ENCODE measurements around the gene SPATS2.
"Not testable (repeated sequence)": the region's sequence is repeated elsewhere in the genome, so short reads cannot be mapped to it uniquely, and the experiment has no call there.

SPATS2 gene

DNA sequence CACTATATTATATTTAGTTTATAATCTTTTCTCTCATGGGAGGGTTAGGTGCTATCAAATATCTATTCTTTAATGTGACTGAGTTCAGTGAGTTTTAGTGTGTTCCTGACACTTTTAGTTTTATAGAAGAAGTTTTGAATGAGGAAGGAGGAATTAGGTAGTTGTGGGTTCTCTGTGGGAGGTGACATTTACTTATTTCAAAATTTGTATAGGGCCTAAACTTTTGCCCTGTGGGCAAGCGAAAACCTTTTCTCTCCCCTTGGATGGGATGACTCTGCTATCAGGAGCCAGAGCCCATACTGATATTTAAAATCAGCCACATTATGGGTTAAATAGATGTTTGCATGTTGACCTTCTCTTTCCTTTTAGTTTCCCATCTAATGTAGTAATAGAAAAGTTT, 43.6 kb downstream of the SPATS2 start:
- DNase-seq (ENCODE audit: low read depth in 2 of 2), result no peak

DNA sequence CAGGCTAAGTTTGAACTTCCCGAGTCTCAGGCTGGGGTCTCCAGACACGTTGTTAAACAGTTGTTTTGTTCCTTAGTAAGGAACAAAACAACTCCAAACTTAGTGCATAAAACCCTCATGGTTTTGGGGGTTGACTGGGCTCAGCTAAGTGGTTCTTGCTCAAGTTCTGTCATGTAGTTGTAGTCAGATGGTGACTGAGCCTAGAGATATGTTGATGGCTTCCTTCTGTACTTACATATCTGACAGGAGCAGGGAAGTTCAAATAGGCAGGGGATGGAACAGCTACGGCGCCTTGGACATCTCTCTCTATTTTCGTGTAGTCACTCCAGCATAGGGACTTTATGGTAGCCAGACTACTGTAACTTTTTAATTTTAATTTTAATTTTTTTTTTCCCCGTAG, 45.7 kb downstream of the SPATS2 start:
- no peak for DNase-seq (ENCODE audit: low read depth in 2 of 2)

DNA sequence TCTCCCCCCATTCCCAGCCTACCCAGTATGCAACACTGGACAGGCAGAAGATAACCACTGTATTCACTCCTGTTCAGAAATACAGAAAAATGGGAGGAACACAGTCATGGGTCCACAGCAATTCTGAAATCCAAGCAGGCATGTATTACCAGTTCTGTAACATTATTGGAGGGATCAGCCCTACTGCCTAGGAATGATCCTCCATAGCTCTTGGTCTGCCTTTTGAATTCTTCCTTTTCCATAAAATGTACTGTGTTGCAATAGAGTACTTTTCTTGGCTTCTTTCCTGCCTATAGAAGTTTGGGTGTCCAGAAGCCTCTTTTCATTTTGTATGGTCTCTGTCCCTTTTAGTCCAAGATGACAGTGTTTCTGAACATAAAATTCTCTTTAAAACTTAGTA, 46.5 kb downstream of the SPATS2 start:
- DNase-seq (ENCODE audit: low read depth in 2 of 2), result no peak

DNA sequence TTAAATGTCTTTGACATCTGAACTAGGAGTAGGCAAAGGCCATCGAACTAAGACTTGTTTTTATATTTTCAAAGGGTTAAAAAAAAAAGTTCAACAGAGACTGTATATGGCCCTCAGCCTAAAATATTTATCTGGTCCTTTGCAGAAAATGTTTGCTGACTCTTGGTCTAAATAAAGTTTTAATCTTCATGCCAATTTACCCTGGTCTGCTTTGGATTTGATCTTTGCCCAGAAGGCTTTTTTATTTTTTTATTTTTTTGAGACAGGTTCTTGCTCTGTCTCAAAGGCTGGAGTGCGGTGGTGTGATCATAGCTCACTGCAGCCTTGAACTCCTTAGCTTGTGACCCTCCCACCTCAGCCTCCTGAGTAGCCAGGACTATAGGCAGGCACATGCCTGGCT, 47.1 kb downstream of the SPATS2 start:
- DNase-seq (ENCODE audit: low read depth in 2 of 2), result no peak

DNA sequence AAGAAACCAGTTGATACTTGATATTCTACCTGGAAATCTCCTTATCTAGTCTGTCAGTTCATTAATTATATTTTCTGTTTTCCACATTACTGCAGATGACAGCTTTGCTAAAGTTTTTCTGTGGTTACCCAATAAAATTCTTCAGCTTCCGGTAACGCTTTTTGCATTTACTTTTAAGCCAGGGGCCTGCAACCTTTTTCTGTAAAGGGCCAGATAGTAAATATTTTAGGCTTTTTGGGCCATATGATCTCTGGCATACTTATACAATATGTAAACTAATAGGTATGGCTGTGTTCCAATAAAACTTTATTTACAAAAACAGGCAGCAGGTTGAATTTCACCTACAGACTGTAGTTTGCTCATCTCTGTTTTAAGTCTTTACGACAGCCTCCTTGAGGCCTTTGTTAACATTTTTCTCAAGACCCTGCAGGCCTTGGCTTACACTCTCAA, 48.3 kb downstream of the SPATS2 start:
- no peak for DNase-seq (ENCODE audit: low read depth in 2 of 2)

DNA sequence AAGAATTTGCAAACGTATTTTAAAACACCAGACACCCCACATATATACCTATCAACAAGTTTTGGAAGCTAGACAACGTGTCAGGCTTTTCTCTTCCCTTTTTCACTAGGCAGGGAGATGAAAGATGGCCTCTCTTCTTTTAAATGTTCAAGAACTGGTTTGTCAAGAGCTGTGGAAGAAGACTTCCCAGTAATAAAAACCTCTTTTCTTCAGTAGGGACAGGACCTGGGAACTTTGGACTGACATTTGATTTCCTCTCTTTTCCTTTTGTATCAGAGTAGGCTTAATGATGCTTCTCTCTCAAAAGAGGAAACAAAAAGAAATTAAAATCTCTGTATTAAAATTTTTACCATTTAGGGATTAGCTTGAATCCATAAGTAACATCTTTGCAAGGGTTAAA, 49.6 kb downstream of the SPATS2 start:
- DNase-seq (ENCODE audit: low read depth in 2 of 2), result no peak

DNA sequence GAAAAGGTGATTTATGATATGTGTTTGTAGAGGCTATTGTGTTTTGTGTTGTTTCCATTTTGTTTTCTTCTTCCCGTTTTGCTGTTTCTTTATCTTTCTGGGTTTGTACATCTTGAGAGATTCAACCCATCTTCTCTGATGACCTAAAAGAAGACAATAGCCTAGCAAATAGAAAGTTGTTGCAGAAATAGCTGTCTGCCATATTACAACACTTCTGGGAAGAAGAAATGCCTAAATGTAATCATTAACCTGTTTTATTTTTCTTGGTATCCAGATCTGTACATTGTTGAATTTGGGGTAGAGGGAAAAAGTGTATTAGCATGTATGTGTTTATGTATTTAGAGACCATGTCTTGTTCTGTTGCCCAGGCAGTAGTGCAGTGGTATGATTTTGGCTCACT, 50.3 kb downstream of the SPATS2 start:
- no peak for DNase-seq (ENCODE audit: low read depth in 2 of 2)

DNA sequence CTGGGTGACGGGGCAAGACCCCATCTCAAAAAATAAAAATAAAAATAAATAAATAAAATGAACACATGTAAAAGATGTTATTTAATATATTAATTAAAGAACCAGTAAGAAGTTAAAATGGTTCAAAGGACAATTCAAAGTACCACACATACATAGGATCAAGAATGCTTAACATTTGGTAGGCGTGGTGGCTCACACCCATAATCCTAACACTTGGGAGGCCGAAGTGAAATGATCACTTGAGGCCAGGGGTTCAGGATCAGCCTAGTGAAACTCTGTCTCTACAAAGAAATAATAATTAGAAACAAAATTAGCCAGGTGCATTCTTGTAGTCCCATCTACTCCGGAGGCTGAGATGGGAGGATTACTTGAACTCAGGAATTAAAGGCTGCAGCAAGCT, 53.3 kb downstream of the SPATS2 start:
- no peak for DNase-seq (ENCODE audit: low read depth in 2 of 2)

DNA sequence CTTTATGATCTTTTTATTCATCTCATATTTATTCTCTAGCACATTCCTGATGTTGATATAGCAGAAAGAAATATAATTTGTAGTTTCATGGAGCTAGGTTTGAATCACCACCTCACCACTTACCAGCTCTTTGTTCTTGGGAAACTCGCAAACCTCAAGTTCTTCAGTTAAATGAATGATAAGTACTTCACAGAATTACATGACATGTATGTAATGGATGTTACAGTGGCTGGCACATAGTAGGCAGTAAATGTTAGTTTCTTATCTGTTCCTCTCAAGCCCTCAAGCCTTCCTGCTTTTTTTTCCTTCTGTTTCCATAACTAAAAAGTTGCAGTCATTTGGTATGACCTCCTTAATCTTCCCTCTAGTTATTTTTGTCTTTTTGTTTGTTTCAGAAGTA, 54.9 kb downstream of the SPATS2 start:
- DNase-seq (ENCODE audit: low read depth in 2 of 2), result no peak

DNA sequence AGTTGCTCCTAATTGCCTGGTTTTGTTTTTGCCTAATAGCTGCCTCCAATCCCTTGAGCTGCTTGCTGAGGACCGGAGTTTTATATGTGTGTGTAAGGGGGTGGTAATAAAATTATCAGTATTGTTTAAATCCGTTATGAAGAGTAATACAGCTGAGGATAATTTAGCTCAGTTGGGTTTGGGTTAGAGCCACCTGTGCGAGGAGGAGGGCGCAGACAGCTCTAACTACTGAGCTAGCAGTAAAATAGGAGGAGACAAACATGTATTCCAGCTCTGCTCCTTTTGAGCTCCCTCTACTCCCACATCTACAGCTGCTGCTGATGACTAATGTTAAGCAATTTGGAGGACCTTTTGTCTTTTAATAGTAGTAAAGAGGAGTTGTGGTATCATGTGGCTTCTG, 61.5 kb downstream of the SPATS2 start:
- no peak for DNase-seq (ENCODE audit: low read depth in 2 of 2)

DNA sequence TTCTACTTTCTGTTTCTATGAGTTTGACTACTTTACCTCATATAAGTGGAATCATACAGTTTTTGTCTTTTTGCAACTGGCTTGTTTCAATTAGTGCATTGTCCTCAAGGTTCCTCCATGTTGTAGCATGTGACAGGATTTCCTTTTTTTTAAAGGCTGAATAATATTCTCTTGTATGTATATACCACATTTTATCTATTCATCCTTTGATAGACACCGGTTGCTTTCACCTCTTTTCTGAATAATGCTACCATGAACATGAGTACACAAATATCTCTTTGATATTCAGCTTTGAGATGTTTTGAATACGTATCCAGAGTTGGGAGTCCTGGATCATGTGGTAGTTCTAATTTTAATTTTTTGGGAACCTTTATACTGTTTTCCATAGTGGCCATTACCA, 65.4 kb downstream of the SPATS2 start:
- DNase-seq (ENCODE audit: low read depth in 2 of 2), result no peak

DNA sequence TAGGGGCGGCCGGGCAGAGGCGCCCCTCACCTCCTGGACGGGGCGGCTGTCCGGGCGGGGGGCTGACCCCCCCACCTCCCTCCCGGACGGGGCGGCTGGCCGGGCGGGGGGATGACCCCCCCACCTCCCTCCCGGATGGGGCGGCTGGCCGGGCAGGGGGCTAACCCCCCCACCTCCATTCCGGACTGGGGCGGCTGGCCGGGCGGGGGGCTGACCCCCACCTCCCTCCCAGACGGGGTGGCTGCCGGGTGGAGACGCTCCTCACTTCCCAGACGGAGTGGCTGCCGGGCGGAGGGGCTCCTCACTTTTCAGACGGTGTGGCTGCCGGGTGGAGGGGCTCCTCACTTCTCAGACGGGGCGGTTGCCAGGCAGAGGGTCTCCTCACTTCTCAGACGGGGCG, 69.5 kb downstream of the SPATS2 start:
- not testable (repeated sequence) for DNase-seq (ENCODE audit: low read depth in 2 of 2)

DNA sequence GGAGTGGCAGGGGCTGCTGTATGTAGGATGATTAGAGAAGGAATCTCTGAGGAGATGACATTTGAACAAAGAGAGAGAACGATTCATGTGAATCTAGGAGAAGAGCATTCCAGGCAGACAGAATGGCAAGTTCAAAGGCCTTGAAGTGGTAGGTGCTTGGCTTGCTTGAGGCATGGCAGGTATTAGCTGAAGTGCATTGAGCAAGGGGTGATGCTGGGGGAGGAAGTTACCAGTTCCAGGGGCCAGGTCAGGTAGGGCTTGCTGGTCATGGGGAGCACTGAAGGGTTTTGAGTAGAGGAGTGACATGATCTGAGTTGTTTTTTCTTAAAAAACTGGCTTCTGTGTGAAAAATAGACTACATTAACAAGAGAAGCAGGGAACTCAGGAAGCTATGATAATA, 71.8 kb downstream of the SPATS2 start:
- DNase-seq (ENCODE audit: low read depth in 2 of 2), result no peak

DNA sequence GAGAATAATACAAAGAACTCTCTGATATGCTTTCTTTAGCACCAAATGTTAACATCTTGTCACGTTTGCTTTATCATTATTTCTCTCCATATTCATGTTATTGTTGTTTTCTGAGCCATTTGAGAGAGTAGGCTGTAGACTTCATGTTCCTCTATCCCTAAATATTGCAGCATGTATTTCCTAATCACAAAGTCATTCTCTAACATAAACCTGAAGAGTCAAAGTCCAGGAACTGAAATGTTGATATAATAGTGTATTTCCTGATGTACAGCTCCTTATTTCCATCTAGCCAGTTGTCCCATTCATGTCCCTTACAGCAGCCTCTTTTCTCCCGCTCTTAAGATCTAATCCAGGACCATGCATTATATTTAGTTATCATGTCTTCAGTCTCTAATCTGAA, 72.8 kb downstream of the SPATS2 start:
- no peak for DNase-seq (ENCODE audit: low read depth in 2 of 2)

DNA sequence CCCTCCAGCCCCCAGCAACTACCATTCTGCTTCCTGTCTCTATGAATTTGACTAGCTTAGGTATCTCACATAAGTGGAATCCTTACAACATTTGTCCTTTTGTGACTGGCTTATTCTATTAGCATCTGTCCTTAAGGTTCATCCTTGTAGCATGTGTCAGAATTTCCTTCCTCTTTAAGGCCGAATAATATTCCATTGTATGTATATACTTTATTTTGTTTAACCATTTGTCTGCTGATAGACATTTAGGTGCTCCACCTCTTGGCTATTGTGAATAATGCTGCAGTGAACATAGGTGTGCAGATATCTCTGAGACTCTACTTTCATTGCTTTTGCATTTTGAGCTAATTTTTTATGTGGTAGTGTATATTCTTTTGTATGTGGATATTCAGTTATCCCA, 75.7 kb downstream of the SPATS2 start:
- no peak for DNase-seq (ENCODE audit: low read depth in 2 of 2)

DNA sequence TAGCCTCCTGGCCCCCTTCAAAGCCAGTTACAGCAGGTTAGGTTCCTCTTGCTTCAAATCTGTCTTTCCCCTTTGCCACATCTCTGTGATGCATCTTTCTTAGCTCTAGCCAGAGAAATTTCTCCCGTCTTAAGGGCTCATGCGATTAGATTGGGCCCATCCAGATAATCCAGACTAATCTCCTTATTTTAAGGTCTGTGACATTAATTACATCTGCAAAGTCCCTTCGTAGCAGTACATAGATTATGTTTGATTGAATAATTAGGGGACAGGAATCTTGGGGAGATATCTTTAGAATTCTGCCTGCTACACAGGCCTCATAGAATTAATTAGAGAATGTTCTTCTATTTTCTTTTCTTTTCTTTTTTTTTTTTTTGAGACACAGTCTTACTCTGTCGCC, 79.3 kb downstream of the SPATS2 start:
- no peak for DNase-seq (ENCODE audit: low read depth in 2 of 2)

DNA sequence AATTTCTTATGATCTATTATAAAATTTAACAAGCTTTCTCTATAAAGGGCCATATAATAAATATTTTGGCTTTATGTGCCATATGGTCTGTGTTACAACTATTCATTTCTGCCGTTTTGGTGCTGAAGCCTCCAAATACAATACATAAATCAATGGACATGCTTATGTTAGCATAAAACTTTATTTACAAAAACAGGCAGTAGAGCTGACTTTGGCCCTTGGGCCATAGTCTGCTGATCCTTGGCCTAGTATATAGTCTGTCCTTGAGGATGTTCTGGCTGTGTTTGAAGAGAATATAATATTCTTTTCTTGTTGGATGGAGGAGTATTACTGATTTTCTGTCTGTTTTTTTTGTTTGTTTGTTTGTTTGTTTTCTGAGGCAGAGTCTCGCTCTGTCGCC, 81.6 kb downstream of the SPATS2 start:
- DNase-seq (ENCODE audit: low read depth in 2 of 2), result no peak

DNA sequence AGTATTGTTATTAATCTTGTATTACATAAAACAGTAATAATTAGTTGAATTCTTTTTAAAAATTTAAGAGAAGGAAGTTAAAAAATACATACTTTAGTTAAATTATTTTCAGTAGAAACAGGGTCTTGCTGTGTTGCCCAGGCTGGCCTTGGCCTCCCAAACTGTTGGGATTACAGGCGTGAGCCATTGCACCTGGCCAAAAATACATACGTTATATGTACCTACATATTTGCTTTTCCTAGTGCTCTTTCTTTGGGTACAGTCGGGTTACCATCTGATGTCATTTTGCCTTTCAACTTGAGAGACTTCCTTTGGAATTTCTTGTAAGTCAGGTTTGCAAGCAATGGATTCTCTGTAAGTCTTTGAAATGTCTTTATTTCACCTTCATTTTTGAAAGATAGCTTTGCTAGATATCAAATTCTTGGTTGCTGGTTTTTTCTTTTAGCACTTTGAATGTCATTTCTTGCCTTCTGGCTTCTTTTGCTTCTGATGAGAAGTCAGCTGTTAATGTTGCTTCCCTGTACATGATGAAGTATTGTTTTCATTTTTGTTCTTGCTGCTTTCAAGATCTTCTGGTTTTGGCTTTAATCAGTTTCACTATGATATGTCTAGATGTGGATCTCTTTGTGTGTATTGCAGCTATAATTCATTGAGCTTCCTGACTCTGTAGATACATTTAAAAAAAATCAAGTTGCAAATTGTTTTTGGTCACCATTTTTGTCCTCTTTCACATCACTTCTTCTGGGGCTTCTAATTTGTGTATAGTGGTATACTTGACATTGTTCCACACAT, 84.4 kb downstream of the SPATS2 start:
- DNase-seq (ENCODE audit: low read depth in 2 of 2), result no peak

DNA sequence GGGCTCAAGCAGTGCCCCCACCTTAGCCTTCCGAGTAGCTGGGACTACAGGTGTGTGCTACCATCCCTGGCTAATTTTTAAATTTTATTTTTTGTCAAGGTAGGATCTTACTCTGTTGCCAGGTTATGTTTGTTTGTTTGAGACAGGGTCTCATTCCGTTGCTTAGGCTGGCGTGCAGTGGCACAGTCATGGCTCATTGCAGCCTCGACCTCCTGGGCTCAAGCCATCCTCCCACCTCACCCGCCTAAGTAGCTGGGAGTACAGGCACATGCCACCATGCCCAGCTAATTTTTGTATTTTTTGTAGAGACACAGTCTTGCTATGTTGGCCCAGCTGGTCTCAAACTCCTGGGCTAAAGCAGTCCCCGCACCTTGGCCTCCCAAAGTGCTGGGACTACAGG, 88.2 kb downstream of the SPATS2 start:
- no peak for DNase-seq (ENCODE audit: low read depth in 2 of 2)

DNA sequence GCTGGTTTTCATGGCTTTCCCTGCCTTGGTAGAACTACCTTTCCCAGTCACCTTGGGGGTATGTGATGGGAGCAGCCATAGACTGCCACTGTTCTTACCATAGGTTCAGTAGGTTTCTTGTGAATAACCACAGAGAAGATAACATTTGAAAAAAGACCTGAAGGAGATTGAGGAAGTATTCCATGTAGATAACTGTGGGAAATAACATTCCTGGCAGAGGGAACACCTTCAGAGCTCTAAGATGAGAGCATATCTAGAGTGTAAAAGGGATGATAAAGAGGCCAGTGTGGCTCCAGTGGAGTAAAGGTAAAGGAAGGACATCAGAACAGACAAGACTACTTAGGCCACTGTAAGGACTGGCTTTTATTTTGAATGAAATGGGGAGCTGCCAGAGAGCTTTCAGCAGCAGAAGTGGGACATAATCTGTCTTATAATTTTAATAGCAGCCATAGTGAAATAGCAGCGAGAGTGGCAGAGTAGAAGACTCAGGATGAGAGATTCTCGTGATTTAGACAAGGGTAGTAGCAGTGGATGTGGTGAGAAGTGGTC, 88.9 kb downstream of the SPATS2 start:
- no peak for DNase-seq (ENCODE audit: low read depth in 2 of 2)

DNA sequence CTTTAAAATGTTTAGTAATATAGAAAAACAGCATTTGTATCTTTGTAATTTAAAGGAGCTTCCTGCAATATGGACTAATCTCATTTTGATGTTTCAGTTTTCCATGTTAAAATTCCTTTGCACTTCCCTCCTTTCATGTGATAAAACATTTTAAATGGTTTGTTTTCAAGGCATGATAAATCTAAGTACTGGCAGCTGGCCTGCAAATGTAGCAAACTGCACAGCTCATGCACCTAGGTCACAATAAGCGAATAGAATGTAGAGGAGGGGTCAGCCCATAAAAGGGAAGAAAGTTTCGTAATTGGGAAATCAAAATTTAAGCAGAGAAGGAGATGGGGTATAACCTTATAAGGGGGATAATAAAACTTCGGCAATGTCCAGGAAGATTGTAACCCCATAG, 91.6 kb downstream of the SPATS2 start:
- DNase-seq (ENCODE audit: low read depth in 2 of 2), result no peak

DNA sequence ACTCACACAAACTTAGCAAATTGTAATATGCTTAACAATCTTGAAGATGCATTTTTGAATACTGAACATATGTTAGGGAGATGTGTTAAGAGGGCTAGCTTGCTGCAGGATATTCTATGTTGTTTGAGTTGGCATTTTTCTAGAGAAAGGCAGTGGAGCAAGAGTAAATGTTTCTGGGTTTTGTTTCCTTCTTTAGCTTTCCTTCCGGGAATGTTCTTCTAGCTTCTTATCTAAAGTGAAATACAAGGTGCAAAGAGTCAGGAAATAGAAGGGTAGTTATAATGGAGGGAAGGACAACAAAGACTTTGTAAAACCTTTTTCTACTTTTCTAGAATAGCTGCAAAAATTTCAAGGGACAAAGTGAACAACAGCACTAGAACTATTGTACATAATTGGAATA, 94.0 kb downstream of the SPATS2 start:
- DNase-seq (ENCODE audit: low read depth in 2 of 2), result no peak

DNA sequence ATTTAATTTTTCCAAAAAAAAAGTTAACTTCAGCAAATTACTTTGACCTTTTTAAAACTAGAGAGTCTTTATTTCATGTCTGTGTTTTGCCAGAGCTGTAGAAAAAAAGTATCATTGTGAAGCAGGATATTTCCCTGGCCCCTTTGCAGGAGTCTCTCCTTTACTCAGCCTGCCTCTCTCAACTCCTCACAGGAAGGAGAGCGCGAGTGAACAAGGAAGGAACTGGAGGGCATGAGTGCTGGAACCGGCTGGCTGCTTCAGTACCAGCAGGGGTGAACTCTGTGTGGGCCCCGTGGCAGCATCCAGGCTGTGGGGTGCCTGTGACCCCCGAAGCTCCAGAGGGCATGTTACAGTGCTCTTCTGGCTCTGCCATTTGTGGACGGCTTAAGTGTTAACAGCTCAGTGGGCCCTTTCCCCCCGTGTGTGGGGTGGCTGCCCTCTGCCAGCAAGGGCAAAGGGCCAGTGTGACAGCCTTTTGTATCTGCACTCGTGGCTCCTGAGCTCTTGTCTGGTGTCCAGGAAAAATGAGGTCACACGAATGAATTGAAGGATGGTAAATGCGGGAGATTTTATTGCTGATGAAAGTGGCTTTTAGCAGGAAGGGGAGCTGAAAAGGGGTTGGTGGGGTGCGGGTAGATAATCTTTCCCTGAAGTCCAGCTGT, 95.0 kb downstream of the SPATS2 start:
- DNase-seq (ENCODE audit: low read depth in 2 of 2), result no peak
